ENCODE measurements around the gene DMBT1.

Gene DMBT1

DNA sequence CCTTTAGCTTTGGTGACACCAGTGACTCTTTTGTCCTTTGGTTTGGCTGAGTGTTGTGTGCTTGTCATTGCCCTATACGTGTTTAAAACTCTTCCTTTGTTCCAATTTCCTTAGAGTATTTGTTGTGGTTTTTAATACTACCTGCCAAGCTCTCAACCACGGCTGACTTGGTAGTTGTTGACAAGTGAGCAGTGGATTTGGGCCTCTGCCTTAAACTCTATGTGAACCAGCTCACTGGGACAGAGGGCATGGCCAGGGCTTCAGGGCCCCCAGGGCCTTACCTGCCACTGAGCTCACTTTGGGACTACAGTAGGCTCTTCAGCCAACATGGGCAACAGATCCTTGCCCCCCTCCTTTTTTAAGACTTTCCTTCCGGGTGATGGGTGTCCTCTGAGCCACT is 9.6 kb upstream of the DMBT1 start:
- no peak overlapping the region for H2BK5ac ChIP-seq (ENCODE audit: low read length)
- H2BK15ac ChIP-seq (ENCODE audit: low read length): peak overlapping the region; percentile 39
- H3K36me3 ChIP-seq (replicated peaks in 1 of 2; ENCODE audit: control insufficient read depth in 2 of 2, insufficient read depth in 2 of 2, low read length in 2 of 2): no peaks in the 10 kb centered on the region
- H2AFZ ChIP-seq (ENCODE audit: low read length): no peak overlapping the region
- H3K9me3 ChIP-seq (replicated peaks in 1 of 2; ENCODE audit: control insufficient read depth in 2 of 2, insufficient read depth in 1 of 2, low read depth in 1 of 2, low read length in 2 of 2): no peaks in the 10 kb centered on the region
- no peak overlapping the region for H3K27ac ChIP-seq (replicated peaks; ENCODE audit: low read length)
- no peak overlapping the region for H2BK12ac ChIP-seq (ENCODE audit: low read length)
- DNase-seq (ENCODE audit: low spot score): no peak
- H3K4me3 ChIP-seq (ENCODE audit: low read length in 2 of 2): no peak overlapping the region
- H3K4me2 ChIP-seq (ENCODE audit: insufficient read depth, low read length, poor library complexity, severe bottlenecking): no peak overlapping the region
- H3K4me1 ChIP-seq (ENCODE audit: control insufficient read depth in 2 of 2, insufficient read depth in 1 of 2, low read depth in 1 of 2, low read length in 2 of 2): no peaks in the 10 kb centered on the region
- H4K91ac ChIP-seq (ENCODE audit: low read depth, low read length, poor library complexity): no peak overlapping the region
- peaks cover 0 to 9% (median 0%) of the 10 kb centered on the region in 3 experiments for H3K27me3 ChIP-seq (ENCODE audit: control insufficient read depth in 3 of 3, insufficient read depth in 3 of 3, low read depth in 1 of 3, low read length in 3 of 3)
- H3K14ac ChIP-seq (ENCODE audit: low read length): no peak overlapping the region
- no peak overlapping the region for H2AK5ac ChIP-seq (ENCODE audit: low read depth, low read length)
- H3K23ac ChIP-seq (ENCODE audit: low read depth, low read length, poor library complexity): no peak overlapping the region
- H3K4ac ChIP-seq (ENCODE audit: low read length): no peak overlapping the region
- H2BK120ac ChIP-seq (ENCODE audit: low read depth, low read length): no peak overlapping the region
- no peaks in the 10 kb centered on the region for H3K79me1 ChIP-seq (ENCODE audit: low read depth, low read length)
- H4K8ac ChIP-seq (ENCODE audit: low read depth, low read length): no peak overlapping the region
- no CpG with 5 or more reads among the region's 3 CpGs for whole genome bisulfite sequencing, 2 donors (ENCODE audit: extremely low coverage in 2 of 2, insufficient read length in 2 of 2, insufficient replicate concordance in 1 of 2)
- H3K18ac ChIP-seq (ENCODE audit: low read length): no peak overlapping the region
- no peak overlapping the region for H3K9ac ChIP-seq (ENCODE audit: low read depth, low read length, poor library complexity)

DNA sequence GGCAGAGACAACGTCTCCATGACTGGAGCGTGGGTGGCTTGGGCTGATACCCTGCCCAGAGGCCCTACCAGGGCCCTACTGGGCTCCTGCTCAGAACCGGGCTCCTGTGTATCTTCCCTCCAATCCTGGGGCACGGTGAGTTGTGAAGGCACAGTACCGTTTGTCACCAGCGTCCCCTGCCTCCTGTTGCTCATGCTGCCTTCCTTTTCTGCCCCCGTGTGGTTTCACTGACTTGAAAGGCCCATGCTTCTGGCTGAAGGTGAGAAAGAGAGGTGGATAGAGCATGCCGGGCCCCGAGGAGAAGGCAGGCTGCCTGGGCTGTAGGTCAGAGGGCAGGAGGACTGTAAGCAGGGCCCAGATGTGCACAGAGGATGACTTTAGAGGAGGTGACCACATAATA is 9.1 kb upstream of the DMBT1 start:
- no peaks in the 10 kb centered on the region for H3K9me3 ChIP-seq (replicated peaks in 1 of 2; ENCODE audit: control insufficient read depth in 2 of 2, insufficient read depth in 1 of 2, low read depth in 1 of 2, low read length in 2 of 2)
- H3K27me3 ChIP-seq (ENCODE audit: control insufficient read depth in 3 of 3, insufficient read depth in 3 of 3, low read depth in 1 of 3, low read length in 3 of 3): peaks cover 0 to 12% (median 0%) of the 10 kb centered on the region in 3 experiments
- H4K8ac ChIP-seq (ENCODE audit: low read depth, low read length): no peak overlapping the region
- H2BK120ac ChIP-seq (ENCODE audit: low read depth, low read length): peak overlapping the region; percentile 35
- H3K36me3 ChIP-seq (replicated peaks in 1 of 2; ENCODE audit: control insufficient read depth in 2 of 2, insufficient read depth in 2 of 2, low read length in 2 of 2): no peaks in the 10 kb centered on the region
- H3K4ac ChIP-seq (ENCODE audit: low read length): no peak overlapping the region
- no peak overlapping the region for H3K27ac ChIP-seq (replicated peaks; ENCODE audit: low read length)
- no peak overlapping the region for H3K23ac ChIP-seq (ENCODE audit: low read depth, low read length, poor library complexity)
- no peak overlapping the region for H3K4me3 ChIP-seq (ENCODE audit: low read length in 2 of 2)
- H3K4me1 ChIP-seq (ENCODE audit: control insufficient read depth in 2 of 2, insufficient read depth in 1 of 2, low read depth in 1 of 2, low read length in 2 of 2): no peaks in the 10 kb centered on the region
- no peak overlapping the region for H3K14ac ChIP-seq (ENCODE audit: low read length)
- H2BK12ac ChIP-seq (ENCODE audit: low read length): no peak overlapping the region
- no peak overlapping the region for H3K9ac ChIP-seq (ENCODE audit: low read depth, low read length, poor library complexity)
- H2AK5ac ChIP-seq (ENCODE audit: low read depth, low read length): peak overlapping the region; percentile 40
- peak overlapping the region; percentile 9 for H2AFZ ChIP-seq (ENCODE audit: low read length)
- H3K4me2 ChIP-seq (ENCODE audit: insufficient read depth, low read length, poor library complexity, severe bottlenecking): no peak overlapping the region
- H4K91ac ChIP-seq (ENCODE audit: low read depth, low read length, poor library complexity): no peak overlapping the region
- no peak overlapping the region for H3K18ac ChIP-seq (ENCODE audit: low read length)
- H2BK15ac ChIP-seq (ENCODE audit: low read length): peak overlapping the region; percentile 39
- WGBS, 2 donors (ENCODE audit: extremely low coverage in 2 of 2, insufficient read length in 2 of 2, insufficient replicate concordance in 1 of 2): no CpG with 5 or more reads among the region's 9 CpGs
- H3K79me1 ChIP-seq (ENCODE audit: low read depth, low read length): no peaks in the 10 kb centered on the region
- DNase-seq (ENCODE audit: low spot score): no peak
- H2BK5ac ChIP-seq (ENCODE audit: low read length): no peak overlapping the region

DNA sequence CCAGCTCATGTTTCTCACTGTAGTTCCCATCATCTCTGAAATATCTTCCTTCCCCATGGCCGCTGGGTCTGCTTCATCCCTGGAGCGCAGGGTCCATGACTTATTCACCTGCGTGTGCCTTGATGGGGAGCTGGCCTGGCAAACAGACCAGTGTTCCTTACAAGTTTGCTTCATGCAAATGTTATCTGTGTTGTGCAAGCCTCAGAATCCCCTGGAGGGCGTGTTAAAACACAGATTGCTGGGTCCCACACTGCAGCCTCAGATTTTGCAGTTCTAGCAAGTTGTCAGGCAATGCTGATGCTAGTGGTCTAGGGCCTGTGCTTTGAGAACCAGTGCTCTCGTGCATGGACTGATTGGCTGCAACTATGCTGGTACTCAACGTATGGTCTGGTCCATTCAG is 7.2 kb upstream of the DMBT1 start:
- Histone ChIP-seq H3K4me1 (ENCODE audit: control insufficient read depth in 2 of 2, insufficient read depth in 1 of 2, low read depth in 1 of 2, low read length in 2 of 2) (peaks cover 0 to 3% of the 10 kb centered on the region in 2 donors), H2AFZ (ENCODE audit: low read length) (no peak overlapping the region), H3K4me3 (ENCODE audit: low read length in 2 of 2) (no peak overlapping the region), H3K9me3 (replicated peaks in 1 of 2; ENCODE audit: control insufficient read depth in 2 of 2, insufficient read depth in 1 of 2, low read depth in 1 of 2, low read length in 2 of 2) (no peaks in the 10 kb centered on the region), H3K18ac (ENCODE audit: low read length) (no peak overlapping the region), H3K79me1 (ENCODE audit: low read depth, low read length) (no peaks in the 10 kb centered on the region), H3K9ac (ENCODE audit: low read depth, low read length, poor library complexity) (no peak overlapping the region), H3K4ac (ENCODE audit: low read length) (no peak overlapping the region), H3K23ac (ENCODE audit: low read depth, low read length, poor library complexity) (no peak overlapping the region), H3K4me2 (ENCODE audit: insufficient read depth, low read length, poor library complexity, severe bottlenecking) (no peak overlapping the region), H2BK12ac (ENCODE audit: low read length) (no peak overlapping the region), H4K8ac (ENCODE audit: low read depth, low read length) (no peak overlapping the region), H2AK5ac (ENCODE audit: low read depth, low read length) (no peak overlapping the region), H2BK5ac (ENCODE audit: low read length) (no peak overlapping the region), H4K91ac (ENCODE audit: low read depth, low read length, poor library complexity) (no peak overlapping the region), H3K36me3 (replicated peaks in 1 of 2; ENCODE audit: control insufficient read depth in 2 of 2, insufficient read depth in 2 of 2, low read length in 2 of 2) (no peaks in the 10 kb centered on the region), H2BK15ac (ENCODE audit: low read length) (no peak overlapping the region), H3K27ac (replicated peaks; ENCODE audit: low read length) (no peak overlapping the region), H3K14ac (ENCODE audit: low read length) (no peak overlapping the region), H3K27me3 (ENCODE audit: control insufficient read depth in 3 of 3, insufficient read depth in 3 of 3, low read depth in 1 of 3, low read length in 3 of 3) (peaks cover 0 to 14% (median 0%) of the 10 kb centered on the region in 3 experiments), H2BK120ac (ENCODE audit: low read depth, low read length) (no peak overlapping the region)
- DNase-seq (ENCODE audit: low spot score): no peak
- no CpG with 5 or more reads among the region's 6 CpGs for WGBS, 2 donors (ENCODE audit: extremely low coverage in 2 of 2, insufficient read length in 2 of 2, insufficient replicate concordance in 1 of 2)

DNA sequence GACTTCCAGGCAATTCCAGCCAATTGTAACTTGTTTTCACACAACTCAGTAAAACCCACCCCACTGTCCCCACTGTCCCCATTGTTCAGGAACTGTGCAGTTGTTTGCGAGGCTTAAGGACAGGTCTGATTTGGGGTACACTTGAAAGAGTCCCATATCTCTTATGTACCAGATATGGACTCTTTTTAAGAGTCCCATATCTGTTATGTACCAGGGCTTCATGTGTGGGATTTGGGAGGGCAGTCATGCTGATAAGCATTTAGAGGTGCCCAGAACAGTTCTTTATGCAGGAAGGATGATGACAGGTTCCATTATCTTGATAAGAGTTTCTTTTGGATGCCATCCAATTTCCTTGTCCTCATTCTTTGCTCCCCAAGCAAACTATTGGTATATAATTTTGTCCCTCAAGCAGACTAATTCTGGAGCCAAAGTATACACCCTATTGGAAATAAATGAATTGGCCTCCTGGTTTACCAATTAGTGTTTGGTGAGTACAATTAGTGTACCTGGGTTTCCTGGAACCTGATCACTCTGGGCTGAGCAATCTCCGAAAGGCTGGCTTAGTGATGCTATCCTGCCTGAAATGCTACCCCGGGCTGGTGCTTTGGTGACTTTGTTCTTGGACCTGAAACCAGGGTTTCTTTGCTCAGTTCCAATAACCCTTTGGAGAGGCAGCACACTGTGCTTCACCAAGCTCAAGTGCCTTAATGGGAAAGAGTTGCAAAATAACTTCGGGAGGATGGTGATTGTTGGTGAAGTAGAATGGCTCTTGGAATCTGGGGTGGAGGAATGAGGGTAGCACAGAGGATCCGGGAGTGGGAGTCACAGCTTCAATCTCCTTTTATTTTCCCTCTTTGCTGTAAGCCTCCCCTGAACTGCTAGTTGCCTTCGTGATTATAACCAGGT is 6.2 kb upstream of the DMBT1 start:
- H3K27ac ChIP-seq (replicated peaks; ENCODE audit: low read length): no peak overlapping the region

More for the DNA sequence above, 6.2 kb upstream of the DMBT1 start:
- H3K23ac ChIP-seq (ENCODE audit: low read depth, low read length, poor library complexity): no peak overlapping the region
- no peak overlapping the region for H3K18ac ChIP-seq (ENCODE audit: low read length)
- DNase-seq (ENCODE audit: low spot score): no peak
- H3K79me1 ChIP-seq (ENCODE audit: low read depth, low read length): no peaks in the 10 kb centered on the region
- no peak overlapping the region for H2BK120ac ChIP-seq (ENCODE audit: low read depth, low read length)
- peaks cover 0 to 15% (median 0%) of the 10 kb centered on the region in 3 experiments for H3K27me3 ChIP-seq (ENCODE audit: control insufficient read depth in 3 of 3, insufficient read depth in 3 of 3, low read depth in 1 of 3, low read length in 3 of 3)
- H2BK15ac ChIP-seq (ENCODE audit: low read length): no peak overlapping the region
- no peak overlapping the region for H3K14ac ChIP-seq (ENCODE audit: low read length)
- H4K8ac ChIP-seq (ENCODE audit: low read depth, low read length): no peak overlapping the region
- no peak overlapping the region for H2AK5ac ChIP-seq (ENCODE audit: low read depth, low read length)
- H3K9me3 ChIP-seq (replicated peaks in 1 of 2; ENCODE audit: control insufficient read depth in 2 of 2, insufficient read depth in 1 of 2, low read depth in 1 of 2, low read length in 2 of 2): no peaks in the 10 kb centered on the region
- no peaks in the 10 kb centered on the region for H3K36me3 ChIP-seq (replicated peaks in 1 of 2; ENCODE audit: control insufficient read depth in 2 of 2, insufficient read depth in 2 of 2, low read length in 2 of 2)
- H2BK5ac ChIP-seq (ENCODE audit: low read length): no peak overlapping the region
- H4K91ac ChIP-seq (ENCODE audit: low read depth, low read length, poor library complexity): no peak overlapping the region
- peaks cover 0 to 3% of the 10 kb centered on the region in 2 donors for H3K4me1 ChIP-seq (ENCODE audit: control insufficient read depth in 2 of 2, insufficient read depth in 1 of 2, low read depth in 1 of 2, low read length in 2 of 2)
- no peak overlapping the region for H2AFZ ChIP-seq (ENCODE audit: low read length)
- H2BK12ac ChIP-seq (ENCODE audit: low read length): no peak overlapping the region
- no peak overlapping the region for H3K4ac ChIP-seq (ENCODE audit: low read length)
- no CpG with 5 or more reads among the region's 6 CpGs for WGBS, 2 donors (ENCODE audit: extremely low coverage in 2 of 2, insufficient read length in 2 of 2, insufficient replicate concordance in 1 of 2)
- no peak overlapping the region for H3K9ac ChIP-seq (ENCODE audit: low read depth, low read length, poor library complexity)
- no peak overlapping the region for H3K4me2 ChIP-seq (ENCODE audit: insufficient read depth, low read length, poor library complexity, severe bottlenecking)
- H3K4me3 ChIP-seq (ENCODE audit: low read length in 2 of 2): no peak overlapping the region
